Dermis lymphatic vessel endothelial cell (primary cell): ENCODE measurements around the gene HCAR1. TPM values are rescaled to one million over a fixed set of nuclear protein-coding genes. Genes with fewer than 3 reads are reported as not detected.

Experiments used
- total RNA-seq: library from RNA; depleted of rRNA; stranded (reverse); fragments of >200 nt; gene quantifications from 2 replicates; pipeline ENCODE4 v1.2.1, GENCODE V29; 2014

Gene HCAR1, protein sequence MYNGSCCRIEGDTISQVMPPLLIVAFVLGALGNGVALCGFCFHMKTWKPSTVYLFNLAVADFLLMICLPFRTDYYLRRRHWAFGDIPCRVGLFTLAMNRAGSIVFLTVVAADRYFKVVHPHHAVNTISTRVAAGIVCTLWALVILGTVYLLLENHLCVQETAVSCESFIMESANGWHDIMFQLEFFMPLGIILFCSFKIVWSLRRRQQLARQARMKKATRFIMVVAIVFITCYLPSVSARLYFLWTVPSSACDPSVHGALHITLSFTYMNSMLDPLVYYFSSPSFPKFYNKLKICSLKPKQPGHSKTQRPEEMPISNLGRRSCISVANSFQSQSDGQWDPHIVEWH
- total RNA-seq = under 0.01 TPM in 2 replicates

DNA sequence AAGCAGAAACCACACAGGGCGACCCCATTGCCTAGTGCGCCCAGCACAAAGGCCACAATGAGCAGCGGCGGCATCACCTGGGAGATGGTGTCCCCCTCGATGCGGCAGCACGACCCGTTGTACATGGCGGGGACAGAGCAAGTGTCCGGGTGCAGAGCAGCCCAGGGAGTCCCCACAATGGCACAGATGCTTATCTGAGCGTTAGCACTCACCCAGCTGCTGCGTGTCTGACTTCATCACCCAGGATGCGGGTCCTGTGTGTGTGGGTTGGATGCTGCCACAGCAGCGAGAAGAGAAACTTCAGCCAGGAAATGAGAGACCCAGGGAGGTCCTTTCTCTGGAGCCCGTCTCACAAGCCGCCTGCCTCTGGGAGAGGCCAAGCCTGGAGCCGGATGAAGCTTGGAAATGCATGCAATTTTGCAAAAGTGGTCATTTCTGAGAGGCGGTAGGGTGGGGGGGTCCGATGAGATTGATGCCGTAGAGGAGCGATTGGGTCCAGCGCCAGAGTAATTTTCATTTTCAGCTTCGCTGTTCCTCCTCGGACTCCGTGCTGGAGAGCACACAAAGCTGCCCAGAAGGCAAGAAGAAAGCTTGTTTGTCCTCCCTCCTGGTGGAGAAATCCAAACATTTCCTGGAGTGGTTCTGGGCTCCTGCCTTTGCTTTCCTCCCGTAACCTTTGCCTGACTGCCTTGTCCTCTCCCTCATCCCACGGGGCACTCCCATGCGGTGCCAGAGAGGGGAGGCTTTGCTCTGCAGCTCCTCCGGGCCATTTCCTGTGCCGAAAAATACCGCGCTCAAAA is at the start of gene HCAR1:
Gene HCAR1 (minus strand): TSS at position 630 of the 800 bp plus-strand sequence. CDS start 505 bp downstream, at position 125.

DNA sequence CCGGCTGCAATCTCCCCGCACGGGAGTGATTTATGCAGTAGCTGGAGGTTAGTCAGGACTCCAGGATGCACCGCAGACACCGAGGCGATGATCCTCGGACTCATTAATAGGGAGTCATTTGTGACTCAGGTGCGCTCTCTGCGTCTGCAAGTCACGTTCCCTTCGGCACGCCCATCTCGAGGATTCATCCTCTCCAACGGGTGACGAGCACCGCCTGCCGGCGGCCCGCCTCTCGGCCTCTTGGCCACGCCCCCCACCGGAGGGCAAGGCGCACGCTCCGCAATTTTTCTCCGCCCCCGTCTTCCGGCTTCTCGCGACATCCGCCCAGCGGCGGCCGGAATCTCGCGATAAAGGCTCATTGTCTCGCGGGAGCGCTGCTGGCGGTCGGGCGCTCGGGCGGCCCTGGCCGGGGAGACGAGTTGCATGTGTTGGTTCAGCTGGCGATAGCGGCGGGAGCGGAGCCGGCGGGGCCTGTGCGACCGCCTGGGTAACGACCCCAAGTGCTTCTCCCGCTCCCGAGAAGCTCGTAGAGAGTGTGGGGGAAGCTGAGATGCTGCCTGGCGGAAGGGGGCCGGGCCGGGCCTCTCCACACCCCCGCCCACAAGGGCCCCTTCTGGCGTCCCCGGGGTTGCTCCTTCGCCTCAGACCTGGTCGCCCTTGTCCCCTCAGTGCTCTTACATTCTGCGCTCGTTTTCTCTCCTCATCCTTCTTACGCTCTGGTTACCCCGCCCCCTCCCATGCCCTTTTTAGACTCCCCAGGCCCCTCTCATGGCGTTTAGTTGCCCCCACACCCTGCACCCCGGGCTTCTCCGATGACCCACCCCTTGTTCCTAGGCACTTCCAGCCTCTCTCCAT is 22.0 kb upstream of the HCAR1 start, which contains the start of gene DENR:
Gene DENR (plus strand): TSS at position 361 of the 855 bp plus-strand sequence. CDS start 878 bp downstream, outside the sequence.

DNA sequence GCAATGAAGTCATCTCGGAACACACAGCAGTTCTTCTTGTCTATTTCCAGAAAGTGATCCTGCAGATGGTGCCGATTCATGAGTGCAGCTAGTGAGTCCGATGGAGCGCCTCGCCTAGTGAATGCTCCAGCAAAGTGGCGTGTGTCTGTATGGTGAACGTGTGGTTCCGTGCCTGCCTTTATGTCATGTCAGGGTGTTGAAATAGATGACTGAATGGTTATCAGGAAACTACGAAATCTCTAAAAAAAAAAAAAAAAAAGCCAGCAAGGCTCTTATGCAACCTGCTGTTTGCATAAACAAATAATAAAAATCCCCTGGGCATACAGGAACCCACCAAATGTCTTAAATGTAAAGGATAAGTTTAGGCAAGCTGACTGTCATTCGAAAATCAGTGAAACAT is 14.0 kb downstream of the HCAR1 start, which contains the start of gene HCAR3:
Gene HCAR3 (minus strand): TSS at position 154 of the 400 bp plus-strand sequence. CDS start 74 bp downstream, at position 80.

DNA sequence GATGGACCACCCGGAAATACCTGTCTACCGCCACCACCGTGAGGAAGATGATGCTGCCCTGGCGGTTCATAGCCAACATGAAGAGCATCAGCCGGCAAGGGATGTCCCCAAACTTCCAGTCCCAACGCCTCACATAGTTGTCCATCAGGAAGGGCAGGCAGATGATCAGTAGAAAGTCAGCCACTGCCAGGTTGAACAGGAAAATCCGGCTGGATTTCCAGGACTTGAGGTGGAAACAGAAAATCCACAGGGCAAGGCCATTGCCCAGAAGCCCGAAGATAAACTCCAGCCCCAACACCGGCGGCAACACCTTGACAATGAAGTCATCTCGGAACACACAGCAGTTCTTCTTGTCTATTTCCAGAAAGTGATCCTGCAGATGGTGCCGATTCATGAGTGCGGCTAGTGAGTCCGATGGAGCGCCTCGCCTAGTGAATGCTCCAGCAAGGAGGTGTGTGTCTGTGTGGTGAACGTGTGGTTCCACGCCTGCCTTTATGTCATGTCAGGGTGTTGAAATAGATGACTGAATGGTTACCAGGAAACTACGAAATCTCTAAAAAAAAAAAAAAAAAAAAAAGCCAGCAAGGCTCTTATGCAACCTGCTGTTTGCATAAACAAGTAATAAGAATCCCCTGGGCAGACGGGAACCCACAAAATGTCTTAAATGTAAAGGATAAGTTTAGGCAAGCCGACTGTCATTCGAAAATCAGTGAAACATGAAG is 27.6 kb downstream of the HCAR1 start, which contains the start of gene HCAR2:
Gene HCAR2 (minus strand): TSS at position 468 of the 722 bp plus-strand sequence. CDS start 74 bp downstream, at position 394.

Other genes starting within 250 kb of the HCAR1 start
- gene ZCCHC8, start 229.9 kb downstream of the HCAR1 start, total RNA-seq = 12.6 and 15.0 TPM in 2 replicates
- 28.8 and 40.3 TPM in 2 replicates for gene RSRC2, start 203.9 kb downstream of the HCAR1 start, total RNA-seq
- 14.2 TPM in 2 replicates for gene KNTC1, start 203.6 kb downstream of the HCAR1 start, total RNA-seq
- not detected in 2 replicates for gene HCAR2, start 27.5 kb downstream of the HCAR1 start, total RNA-seq
- not detected in 2 replicates for gene HCAR3, start 14.0 kb downstream of the HCAR1 start, total RNA-seq
- gene DENR, start 22.0 kb upstream of the HCAR1 start, total RNA-seq = 29.4 and 36.9 TPM in 2 replicates
- gene CCDC62, start 43.7 kb upstream of the HCAR1 start, total RNA-seq = 0.33 and 0.43 TPM in 2 replicates
- gene HIP1R, start 104.6 kb upstream of the HCAR1 start, total RNA-seq = 23.9 and 24.0 TPM in 2 replicates
- gene VPS37B, start 165.3 kb upstream of the HCAR1 start, total RNA-seq = 11.4 and 11.6 TPM in 2 replicates
- 3.3 and 4.1 TPM in 2 replicates for gene ABCB9, start 235.6 kb upstream of the HCAR1 start, total RNA-seq
- gene OGFOD2, start 244.4 kb upstream of the HCAR1 start, total RNA-seq = 7.2 and 8.3 TPM in 2 replicates
- gene ARL6IP4, start 249.8 kb upstream of the HCAR1 start, total RNA-seq = 150 and 170 TPM in 2 replicates